Panc1 (cell line): ENCODE measurements around the gene TMEM37.

Experiments used
- CTCF ChIP-seq: fragments of 450-650 bp; IDR thresholded peaks from 2 replicates; pipeline ENCODE4 v1.5.1; 2017; ENCODE audit warnings: mild to moderate bottlenecking
- POLR2AphosphoS5 ChIP-seq: IDR thresholded peaks from 2 replicates; pipeline ENCODE4 v1.6.1; 2012; ENCODE audit warnings: mild to moderate bottlenecking, low read depth, low read length, moderate library complexity
- REST ChIP-seq, 2 experiments: IDR thresholded peaks; 2 replicates each; pipeline ENCODE4 v1.6.1; 2011 to 2012; ENCODE audit warnings: low read depth in 2 of 2, control low read depth in 1 of 2, low read length in 1 of 2, mild to moderate bottlenecking in 1 of 2, moderate library complexity in 1 of 2; ENCODE audit not compliant: insufficient read depth in 1 of 2
- TCF7L2 ChIP-seq: IDR thresholded peaks from 2 replicates; pipeline ENCODE4 v1.6.1; 2011; ENCODE audit warnings: mild to moderate bottlenecking, low read depth, low read length, inconsistent platforms

DNA sequence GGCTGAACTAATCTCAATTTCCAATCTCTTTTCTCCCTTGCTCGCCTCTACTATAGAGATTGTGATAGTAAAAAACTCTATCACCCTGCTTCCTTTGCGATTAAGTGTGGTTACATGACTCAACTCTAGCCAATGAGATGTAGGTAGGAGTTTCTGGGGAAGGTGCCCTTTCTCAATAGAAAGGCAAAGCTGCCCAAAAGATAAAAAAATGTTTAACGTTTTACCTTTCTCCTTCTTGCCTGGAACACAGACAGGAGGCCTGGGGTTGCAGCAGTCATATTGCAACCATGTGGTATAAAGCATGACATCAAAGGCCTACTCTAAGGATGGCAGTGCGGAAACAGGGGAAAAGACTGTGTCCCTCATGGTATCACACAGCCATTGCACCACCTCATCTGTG is 31.5 kb downstream of the TMEM37 start:
- TF ChIP-seq CTCF, result no peak
- no peak for TF ChIP-seq POLR2AphosphoS5
- TF ChIP-seq TCF7L2, result no peak
- TF ChIP-seq REST (IDR thresholded peaks at IDR 0.05; ENCODE audit: insufficient read depth in 1 of 2, low read depth in 2 of 2, low read length in 1 of 2), result no peak
